ENCODE data around the gene PPP2R1A.

PPP2R1A gene

DNA sequence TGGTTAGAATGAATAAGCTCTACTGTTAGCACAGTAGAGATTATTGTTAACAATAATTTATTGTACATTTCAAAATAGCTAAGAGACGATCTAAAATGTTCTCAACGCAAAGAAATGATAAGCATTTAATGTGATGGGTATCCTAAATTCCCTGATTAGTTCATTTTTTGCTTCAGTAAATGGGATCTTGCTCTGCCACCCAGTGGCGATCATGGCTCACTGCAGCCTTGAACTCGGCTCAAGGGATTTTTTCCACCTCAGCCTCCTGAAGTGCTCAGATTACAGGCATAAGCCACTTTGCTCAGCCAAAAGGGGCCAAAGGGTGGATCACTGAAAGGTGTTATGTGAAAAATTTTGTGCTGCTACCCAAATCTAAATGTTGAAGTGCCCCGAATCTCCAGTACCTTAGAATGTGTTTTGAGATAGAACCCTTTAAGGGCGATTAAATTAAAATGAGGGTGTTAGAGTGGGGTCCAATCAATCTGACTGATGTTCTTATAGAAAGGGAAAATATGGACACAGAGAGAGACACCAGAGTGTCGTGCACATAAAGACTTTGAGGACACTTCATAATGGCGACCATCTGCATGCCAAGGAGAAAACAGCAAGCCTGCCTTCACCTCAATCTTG is 48.0 kb downstream of the PPP2R1A start:
- POLR2A ChIA-PET, result no interaction called here
- CTCF ChIA-PET, result interaction anchor here (0.6 to 1.5 kb wide), 21 partner anchors 8 to 511 kb away, joined by 3 to 13 read pairs (median 4); partner anchors contain the start of gene ZNF616
- no peak for TF ChIP-seq ZNF23 (tag by site-specific recombination; IDR thresholded peaks at IDR 0.05; ENCODE audit: borderline replicate concordance)
- peak; percentile 75; the same call in 1 of the 2 replicates for TF ChIP-seq ZNF10 (tag by site-specific recombination; IDR thresholded peaks at IDR 0.05)
- TF ChIP-seq ZFP69B (tag by site-specific recombination; IDR thresholded peaks at IDR 0.05), result no peak
- no peak for TF ChIP-seq KLF8 (tag by site-specific recombination; IDR thresholded peaks at IDR 0.05)
- peak; percentile 73 for TF ChIP-seq ZNF654 (tag by site-specific recombination; IDR thresholded peaks at IDR 0.05; ENCODE audit: low read depth)
- TF ChIP-seq ZNF660 (tag by site-specific recombination; IDR thresholded peaks at IDR 0.05), result peak; percentile 76; the same call in 1 of the 2 replicates
- peak; percentile 64; the same call in 1 of the 2 replicates for TF ChIP-seq ZSCAN16 (tag by site-specific recombination; IDR thresholded peaks at IDR 0.05)
- TF ChIP-seq, protein P1, sequence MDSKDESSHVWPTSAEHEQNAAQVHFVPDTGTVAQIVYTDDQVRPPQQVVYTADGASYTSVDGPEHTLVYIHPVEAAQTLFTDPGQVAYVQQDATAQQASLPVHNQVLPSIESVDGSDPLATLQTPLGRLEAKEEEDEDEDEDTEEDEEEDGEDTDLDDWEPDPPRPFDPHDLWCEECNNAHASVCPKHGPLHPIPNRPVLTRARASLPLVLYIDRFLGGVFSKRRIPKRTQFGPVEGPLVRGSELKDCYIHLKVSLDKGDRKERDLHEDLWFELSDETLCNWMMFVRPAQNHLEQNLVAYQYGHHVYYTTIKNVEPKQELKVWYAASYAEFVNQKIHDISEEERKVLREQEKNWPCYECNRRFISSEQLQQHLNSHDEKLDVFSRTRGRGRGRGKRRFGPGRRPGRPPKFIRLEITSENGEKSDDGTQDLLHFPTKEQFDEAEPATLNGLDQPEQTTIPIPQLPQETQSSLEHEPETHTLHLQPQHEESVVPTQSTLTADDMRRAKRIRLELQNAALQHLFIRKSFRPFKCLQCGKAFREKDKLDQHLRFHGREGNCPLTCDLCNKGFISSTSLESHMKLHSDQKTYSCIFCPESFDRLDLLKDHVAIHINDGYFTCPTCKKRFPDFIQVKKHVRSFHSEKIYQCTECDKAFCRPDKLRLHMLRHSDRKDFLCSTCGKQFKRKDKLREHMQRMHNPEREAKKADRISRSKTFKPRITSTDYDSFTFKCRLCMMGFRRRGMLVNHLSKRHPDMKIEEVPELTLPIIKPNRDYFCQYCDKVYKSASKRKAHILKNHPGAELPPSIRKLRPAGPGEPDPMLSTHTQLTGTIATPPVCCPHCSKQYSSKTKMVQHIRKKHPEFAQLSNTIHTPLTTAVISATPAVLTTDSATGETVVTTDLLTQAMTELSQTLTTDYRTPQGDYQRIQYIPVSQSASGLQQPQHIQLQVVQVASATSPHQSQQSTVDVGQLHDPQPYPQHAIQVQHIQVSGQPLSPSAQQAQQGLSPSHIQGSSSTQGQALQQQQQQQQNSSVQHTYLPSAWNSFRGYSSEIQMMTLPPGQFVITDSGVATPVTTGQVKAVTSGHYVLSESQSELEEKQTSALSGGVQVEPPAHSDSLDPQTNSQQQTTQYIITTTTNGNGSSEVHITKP (tag by site-specific recombination; IDR thresholded peaks at IDR 0.05), result peak; percentile 38; the same call in 1 of the 2 replicates
- TF ChIP-seq ZNF664 (tag by site-specific recombination; IDR thresholded peaks at IDR 0.05), result 0 out of 2 replicates have a peak, but pooled peaks have one; percentile 24
- TF ChIP-seq, protein P2, sequence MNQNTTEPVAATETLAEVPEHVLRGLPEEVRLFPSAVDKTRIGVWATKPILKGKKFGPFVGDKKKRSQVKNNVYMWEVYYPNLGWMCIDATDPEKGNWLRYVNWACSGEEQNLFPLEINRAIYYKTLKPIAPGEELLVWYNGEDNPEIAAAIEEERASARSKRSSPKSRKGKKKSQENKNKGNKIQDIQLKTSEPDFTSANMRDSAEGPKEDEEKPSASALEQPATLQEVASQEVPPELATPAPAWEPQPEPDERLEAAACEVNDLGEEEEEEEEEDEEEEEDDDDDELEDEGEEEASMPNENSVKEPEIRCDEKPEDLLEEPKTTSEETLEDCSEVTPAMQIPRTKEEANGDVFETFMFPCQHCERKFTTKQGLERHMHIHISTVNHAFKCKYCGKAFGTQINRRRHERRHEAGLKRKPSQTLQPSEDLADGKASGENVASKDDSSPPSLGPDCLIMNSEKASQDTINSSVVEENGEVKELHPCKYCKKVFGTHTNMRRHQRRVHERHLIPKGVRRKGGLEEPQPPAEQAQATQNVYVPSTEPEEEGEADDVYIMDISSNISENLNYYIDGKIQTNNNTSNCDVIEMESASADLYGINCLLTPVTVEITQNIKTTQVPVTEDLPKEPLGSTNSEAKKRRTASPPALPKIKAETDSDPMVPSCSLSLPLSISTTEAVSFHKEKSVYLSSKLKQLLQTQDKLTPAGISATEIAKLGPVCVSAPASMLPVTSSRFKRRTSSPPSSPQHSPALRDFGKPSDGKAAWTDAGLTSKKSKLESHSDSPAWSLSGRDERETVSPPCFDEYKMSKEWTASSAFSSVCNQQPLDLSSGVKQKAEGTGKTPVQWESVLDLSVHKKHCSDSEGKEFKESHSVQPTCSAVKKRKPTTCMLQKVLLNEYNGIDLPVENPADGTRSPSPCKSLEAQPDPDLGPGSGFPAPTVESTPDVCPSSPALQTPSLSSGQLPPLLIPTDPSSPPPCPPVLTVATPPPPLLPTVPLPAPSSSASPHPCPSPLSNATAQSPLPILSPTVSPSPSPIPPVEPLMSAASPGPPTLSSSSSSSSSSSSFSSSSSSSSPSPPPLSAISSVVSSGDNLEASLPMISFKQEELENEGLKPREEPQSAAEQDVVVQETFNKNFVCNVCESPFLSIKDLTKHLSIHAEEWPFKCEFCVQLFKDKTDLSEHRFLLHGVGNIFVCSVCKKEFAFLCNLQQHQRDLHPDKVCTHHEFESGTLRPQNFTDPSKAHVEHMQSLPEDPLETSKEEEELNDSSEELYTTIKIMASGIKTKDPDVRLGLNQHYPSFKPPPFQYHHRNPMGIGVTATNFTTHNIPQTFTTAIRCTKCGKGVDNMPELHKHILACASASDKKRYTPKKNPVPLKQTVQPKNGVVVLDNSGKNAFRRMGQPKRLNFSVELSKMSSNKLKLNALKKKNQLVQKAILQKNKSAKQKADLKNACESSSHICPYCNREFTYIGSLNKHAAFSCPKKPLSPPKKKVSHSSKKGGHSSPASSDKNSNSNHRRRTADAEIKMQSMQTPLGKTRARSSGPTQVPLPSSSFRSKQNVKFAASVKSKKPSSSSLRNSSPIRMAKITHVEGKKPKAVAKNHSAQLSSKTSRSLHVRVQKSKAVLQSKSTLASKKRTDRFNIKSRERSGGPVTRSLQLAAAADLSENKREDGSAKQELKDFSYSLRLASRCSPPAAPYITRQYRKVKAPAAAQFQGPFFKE (tag by site-specific recombination; IDR thresholded peaks at IDR 0.05; ENCODE audit: borderline replicate concordance), result no peak
- no peak for TF ChIP-seq ZFP3 (tag by site-specific recombination; IDR thresholded peaks at IDR 0.05; ENCODE audit: low read depth)
- TF ChIP-seq, protein P3, sequence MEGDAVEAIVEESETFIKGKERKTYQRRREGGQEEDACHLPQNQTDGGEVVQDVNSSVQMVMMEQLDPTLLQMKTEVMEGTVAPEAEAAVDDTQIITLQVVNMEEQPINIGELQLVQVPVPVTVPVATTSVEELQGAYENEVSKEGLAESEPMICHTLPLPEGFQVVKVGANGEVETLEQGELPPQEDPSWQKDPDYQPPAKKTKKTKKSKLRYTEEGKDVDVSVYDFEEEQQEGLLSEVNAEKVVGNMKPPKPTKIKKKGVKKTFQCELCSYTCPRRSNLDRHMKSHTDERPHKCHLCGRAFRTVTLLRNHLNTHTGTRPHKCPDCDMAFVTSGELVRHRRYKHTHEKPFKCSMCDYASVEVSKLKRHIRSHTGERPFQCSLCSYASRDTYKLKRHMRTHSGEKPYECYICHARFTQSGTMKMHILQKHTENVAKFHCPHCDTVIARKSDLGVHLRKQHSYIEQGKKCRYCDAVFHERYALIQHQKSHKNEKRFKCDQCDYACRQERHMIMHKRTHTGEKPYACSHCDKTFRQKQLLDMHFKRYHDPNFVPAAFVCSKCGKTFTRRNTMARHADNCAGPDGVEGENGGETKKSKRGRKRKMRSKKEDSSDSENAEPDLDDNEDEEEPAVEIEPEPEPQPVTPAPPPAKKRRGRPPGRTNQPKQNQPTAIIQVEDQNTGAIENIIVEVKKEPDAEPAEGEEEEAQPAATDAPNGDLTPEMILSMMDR (tag by site-specific recombination; IDR thresholded peaks at IDR 0.05), result peak; percentile 42; the same call in 1 of the 2 replicates

DNA sequence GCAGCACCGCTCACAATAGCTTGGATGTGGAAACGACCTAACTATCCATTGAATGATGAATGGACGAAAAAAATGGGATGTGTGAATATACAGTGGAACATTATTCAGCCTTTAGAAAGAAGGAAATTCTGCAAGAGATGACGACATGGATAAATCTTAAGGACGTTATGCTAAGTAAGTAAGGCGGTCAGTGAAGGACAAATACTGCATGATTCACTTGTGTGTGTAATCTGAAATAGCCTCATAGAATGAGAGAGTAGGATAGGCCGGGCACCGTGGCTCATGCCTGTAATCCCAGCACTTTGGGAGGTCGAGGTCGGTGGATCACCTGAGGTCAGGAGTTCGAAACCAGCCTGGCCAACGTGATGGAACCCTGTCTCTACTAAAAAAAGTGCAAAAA is 54.2 kb downstream of the PPP2R1A start:
- Histone ChIP-seq H3K4me1 (ENCODE audit: control insufficient read depth, insufficient read depth, low read length) (no peaks in the 10 kb centered on the region), H3K4me3 (ENCODE audit: low read depth, low read length) (no peak overlapping the region), H3K36me3 (ENCODE audit: control insufficient read depth in 2 of 2, insufficient read depth in 1 of 2, low read length in 2 of 2) (no peaks in the 10 kb centered on the region), H3K9me3 (ENCODE audit: control insufficient read depth, insufficient read depth, low read depth, low read length) (no peaks in the 10 kb centered on the region; the same call in 1 of the 2 replicates), H3K27ac (ENCODE audit: extremely low read depth, low read depth, low read length) (no peak overlapping the region)
- CTCF ChIA-PET, result interaction anchor here (0.6 kb wide), 1 partner anchor 1137 kb away, joined by 4 read pairs; no protein-coding TSS in a partner anchor
- POLR2A ChIA-PET, result no interaction called here
- TF ChIP-seq, protein P4, sequence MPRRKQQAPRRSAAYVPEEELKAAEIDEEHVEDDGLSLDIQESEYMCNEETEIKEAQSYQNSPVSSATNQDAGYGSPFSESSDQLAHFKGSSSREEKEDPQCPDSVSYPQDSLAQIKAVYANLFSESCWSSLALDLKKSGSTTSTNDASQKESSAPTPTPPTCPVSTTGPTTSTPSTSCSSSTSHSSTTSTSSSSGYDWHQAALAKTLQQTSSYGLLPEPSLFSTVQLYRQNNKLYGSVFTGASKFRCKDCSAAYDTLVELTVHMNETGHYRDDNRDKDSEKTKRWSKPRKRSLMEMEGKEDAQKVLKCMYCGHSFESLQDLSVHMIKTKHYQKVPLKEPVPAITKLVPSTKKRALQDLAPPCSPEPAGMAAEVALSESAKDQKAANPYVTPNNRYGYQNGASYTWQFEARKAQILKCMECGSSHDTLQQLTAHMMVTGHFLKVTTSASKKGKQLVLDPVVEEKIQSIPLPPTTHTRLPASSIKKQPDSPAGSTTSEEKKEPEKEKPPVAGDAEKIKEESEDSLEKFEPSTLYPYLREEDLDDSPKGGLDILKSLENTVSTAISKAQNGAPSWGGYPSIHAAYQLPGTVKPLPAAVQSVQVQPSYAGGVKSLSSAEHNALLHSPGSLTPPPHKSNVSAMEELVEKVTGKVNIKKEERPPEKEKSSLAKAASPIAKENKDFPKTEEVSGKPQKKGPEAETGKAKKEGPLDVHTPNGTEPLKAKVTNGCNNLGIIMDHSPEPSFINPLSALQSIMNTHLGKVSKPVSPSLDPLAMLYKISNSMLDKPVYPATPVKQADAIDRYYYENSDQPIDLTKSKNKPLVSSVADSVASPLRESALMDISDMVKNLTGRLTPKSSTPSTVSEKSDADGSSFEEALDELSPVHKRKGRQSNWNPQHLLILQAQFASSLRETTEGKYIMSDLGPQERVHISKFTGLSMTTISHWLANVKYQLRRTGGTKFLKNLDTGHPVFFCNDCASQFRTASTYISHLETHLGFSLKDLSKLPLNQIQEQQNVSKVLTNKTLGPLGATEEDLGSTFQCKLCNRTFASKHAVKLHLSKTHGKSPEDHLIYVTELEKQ (tag by site-specific recombination; IDR thresholded peaks at IDR 0.05; ENCODE audit: borderline replicate concordance), result no peak
- TF ChIP-seq, protein P5, sequence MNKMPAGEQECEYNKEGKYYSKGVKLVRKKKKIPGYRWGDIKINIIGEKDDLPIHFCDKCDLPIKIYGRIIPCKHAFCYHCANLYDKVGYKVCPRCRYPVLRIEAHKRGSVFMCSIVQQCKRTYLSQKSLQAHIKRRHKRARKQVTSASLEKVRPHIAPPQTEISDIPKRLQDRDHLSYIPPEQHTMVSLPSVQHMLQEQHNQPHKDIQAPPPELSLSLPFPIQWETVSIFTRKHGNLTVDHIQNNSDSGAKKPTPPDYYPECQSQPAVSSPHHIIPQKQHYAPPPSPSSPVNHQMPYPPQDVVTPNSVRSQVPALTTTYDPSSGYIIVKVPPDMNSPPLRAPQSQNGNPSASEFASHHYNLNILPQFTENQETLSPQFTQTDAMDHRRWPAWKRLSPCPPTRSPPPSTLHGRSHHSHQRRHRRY (tag by site-specific recombination; IDR thresholded peaks at IDR 0.05), result no peak
- no peak for TF ChIP-seq ZNF555 (tag by site-specific recombination; conservative IDR thresholded peaks at IDR 0.05)

More for the DNA sequence above, 48.0 kb downstream of the PPP2R1A start:
- no peak overlapping the region for H3K27ac ChIP-seq (ENCODE audit: extremely low read depth, low read depth, low read length)
- H3K4me1 ChIP-seq (ENCODE audit: control insufficient read depth, insufficient read depth, low read length), result no peaks in the 10 kb centered on the region
- H3K4me3 ChIP-seq (ENCODE audit: low read depth, low read length), result no peak overlapping the region
- H3K36me3 ChIP-seq (ENCODE audit: control insufficient read depth in 2 of 2, insufficient read depth in 1 of 2, low read length in 2 of 2), result no peaks in the 10 kb centered on the region; a peak in 1 of 3 replicates
- H3K9me3 ChIP-seq (ENCODE audit: control insufficient read depth, insufficient read depth, low read depth, low read length), result no peaks in the 10 kb centered on the region; the same call in 1 of the 2 replicates
